ENCODE measurements around the gene CD99L2. TPM values are rescaled to one million over a fixed set of nuclear protein-coding genes. Genes with fewer than 3 reads are reported as not detected.
A peak's percentile ranks its signal among the peaks of the same experiment; 100 is the strongest.

The CD99L2 gene
- 1 to 10 TPM; 8.4 to 9.6 TPM for total RNA-seq

DNA sequence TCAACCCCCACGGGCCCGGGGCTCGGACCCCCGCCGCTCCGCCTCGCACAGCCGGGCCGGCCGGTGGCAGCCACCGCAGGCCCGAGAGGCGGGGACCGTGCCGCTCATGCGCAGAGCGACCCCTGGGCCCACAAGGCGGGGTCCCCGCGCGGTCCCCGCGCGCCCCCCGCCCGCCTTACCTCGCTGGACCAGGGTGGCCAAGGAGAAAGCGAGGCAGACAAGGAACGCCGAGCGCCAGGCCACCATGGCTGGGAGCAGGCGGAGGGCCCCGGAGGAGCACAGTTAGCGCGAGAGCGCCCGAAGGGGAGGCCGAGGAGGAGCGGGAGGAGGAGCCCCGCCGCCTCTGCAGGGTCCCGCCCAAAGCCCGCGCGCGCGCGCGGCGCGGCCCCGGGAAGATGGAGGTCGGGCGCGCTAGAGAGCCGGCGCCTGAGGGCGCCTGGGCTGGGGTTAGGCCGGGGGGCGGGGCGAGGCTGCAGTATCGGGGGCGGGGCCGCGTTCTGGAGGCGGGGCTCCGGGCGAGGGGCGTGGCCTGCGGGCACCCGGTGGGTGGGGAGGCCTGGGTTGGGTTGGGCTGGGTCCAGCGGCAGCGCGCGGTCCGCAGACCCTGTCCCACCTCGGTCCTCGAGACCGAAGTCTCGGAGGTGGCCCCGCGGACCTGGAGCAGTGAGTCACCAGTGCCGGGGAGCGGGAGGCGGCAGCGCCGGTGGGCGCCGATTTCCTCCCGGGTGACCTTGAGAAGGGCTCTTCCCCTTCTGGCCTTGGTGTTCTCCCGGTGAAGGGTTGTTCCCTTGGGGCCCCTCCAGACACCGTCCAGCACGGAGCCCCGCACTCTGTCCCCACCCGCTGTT, at the start of gene CD99L2:
Gene CD99L2, minus strand, starts transcription at position 326 of the 848 bp plus-strand sequence. Its CDS starts 80 bp downstream, at position 246.
- intact Hi-C loops (cut with DNase I, micrococcal nuclease), result loop anchor here (1.0 to 5.0 kb wide), 8 partner anchors 18 to 1932 kb away; partner anchors contain the start of genes HMGB3 (in 2 of the 2), CETN2 (in 1 of the 2), NSDHL (in 1 of the 2) and VMA21 (in 1 of the 2)
- ChIA-PET POLR2A (interaction anchor here (0.5 kb wide), 1 partner anchor 419 kb away, joined by 3 read pairs; no protein-coding TSS in a partner anchor), CTCF (interaction anchor here (1.4 kb wide), 1 partner anchor 18 kb away, joined by 6 read pairs; no protein-coding TSS in a partner anchor)
- ATAC-seq (peak; percentile 95), DNase-seq (peak; percentile 93)
- peak within 1 kb of the TSS; percentile 74 for H3K4me3 Mint-ChIP-seq
- H3K27me3 Mint-ChIP-seq, result no peaks in the 10 kb centered on the region
- H3K27ac Mint-ChIP-seq, result peak within 1 kb of the TSS; percentile 60
- H3K9me3 Mint-ChIP-seq (ENCODE audit: low read depth), result no peaks in the 10 kb centered on the region
- no peaks in the 10 kb centered on the region for H3K36me3 Mint-ChIP-seq (ENCODE audit: low read depth)
- peaks cover 10% of the 10 kb centered on the region for H3K4me1 Mint-ChIP-seq

DNA sequence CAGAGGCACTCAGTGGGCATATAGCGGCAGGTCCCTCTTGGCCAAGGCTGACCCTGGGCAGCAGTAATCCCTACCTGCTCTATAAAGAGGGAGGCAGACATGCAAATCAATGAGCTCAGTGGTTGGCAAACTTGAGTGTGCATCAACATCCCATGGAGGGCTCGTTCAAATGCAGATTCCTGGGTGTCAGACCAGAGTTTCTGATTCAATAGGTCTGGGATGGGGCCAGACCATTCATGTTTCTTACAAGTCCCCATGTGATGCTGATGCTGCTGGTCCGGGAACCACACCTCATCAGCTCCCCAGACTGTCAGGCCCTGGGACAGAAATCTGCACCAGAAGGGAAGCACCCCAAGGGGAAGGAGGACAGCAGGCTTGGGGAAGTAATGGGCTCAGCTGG, 45.8 kb upstream of the CD99L2 start:
- Mint-ChIP-seq H3K9me3 (ENCODE audit: low read depth) (no peaks in the 10 kb centered on the region), H3K4me1 (no peaks in the 10 kb centered on the region), H3K4me3 (no peak overlapping the region), H3K36me3 (ENCODE audit: low read depth) (no peaks in the 10 kb centered on the region), H3K27ac (no peak overlapping the region), H3K27me3 (peaks cover 3% of the 10 kb centered on the region)
- ATAC-seq, result no peak
- CTCF ChIA-PET, result no interaction called here
- POLR2A ChIA-PET, result no interaction called here
- no peak for DNase-seq
- intact Hi-C loops (cut with DNase I, micrococcal nuclease), result no loop called here

GRCh38 chrX:150942942-150943594, 44.6 kb upstream of the CD99L2 start:
- ATAC-seq, result no peak
- Mint-ChIP-seq H3K27ac (no peak overlapping the region), H3K4me3 (no peak overlapping the region), H3K9me3 (ENCODE audit: low read depth) (no peaks in the 10 kb centered on the region), H3K4me1 (no peaks in the 10 kb centered on the region), H3K27me3 (peaks cover 3% of the 10 kb centered on the region), H3K36me3 (ENCODE audit: low read depth) (no peaks in the 10 kb centered on the region)
- POLR2A ChIA-PET, result no interaction called here
- intact Hi-C loops (cut with DNase I, micrococcal nuclease), result no loop called here
- CTCF ChIA-PET, result no interaction called here
- no peak for DNase-seq

DNA sequence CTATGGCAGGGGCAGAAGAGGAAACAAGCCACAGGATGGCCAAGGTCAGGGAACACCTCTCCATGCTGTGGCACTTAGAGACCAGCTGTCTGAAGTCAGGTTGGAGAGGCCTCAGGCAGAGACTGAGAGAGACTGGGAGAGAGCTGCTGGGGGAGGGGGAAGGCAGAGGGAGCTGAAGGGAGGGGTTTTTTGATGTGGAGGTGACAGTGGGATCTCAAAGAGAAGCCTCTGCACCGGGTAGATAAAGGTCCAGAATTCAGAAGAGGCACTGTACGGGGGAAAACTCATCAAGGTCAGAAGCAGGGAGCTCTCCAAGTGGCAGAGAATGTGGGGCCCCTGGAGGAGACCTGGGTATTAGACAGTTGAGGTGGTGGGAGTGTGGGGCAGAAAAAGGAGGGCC, 43.1 kb upstream of the CD99L2 start:
- no peaks in the 10 kb centered on the region for H3K36me3 Mint-ChIP-seq (ENCODE audit: low read depth)
- CTCF ChIA-PET, result interaction anchor here (1.2 kb wide), 1 partner anchor 169 kb away, joined by 4 read pairs; no protein-coding TSS in a partner anchor
- no peak overlapping the region for H3K27ac Mint-ChIP-seq
- intact Hi-C loops (cut with DNase I, micrococcal nuclease), result no loop called here
- H3K4me1 Mint-ChIP-seq, result no peaks in the 10 kb centered on the region
- no peak for DNase-seq
- H3K9me3 Mint-ChIP-seq (ENCODE audit: low read depth), result no peaks in the 10 kb centered on the region
- POLR2A ChIA-PET, result no interaction called here
- no peaks in the 10 kb centered on the region for H3K27me3 Mint-ChIP-seq
- H3K4me3 Mint-ChIP-seq, result no peak overlapping the region
- no peak for ATAC-seq

- Mint-ChIP-seq H3K27me3 (no peaks in the 10 kb centered on the region), H3K4me1 (no peaks in the 10 kb centered on the region)
These were observed 42.5 kb upstream of the CD99L2 start for GRCh38 chrX:150940844-150941495.

GRCh38 chrX:150936556-150936955, 38.1 kb upstream of the CD99L2 start:
- CTCF ChIA-PET, result interaction anchor here (0.7 kb wide), 1 partner anchor 118 kb away, joined by 3 read pairs; no protein-coding TSS in a partner anchor
- no peaks in the 10 kb centered on the region for H3K9me3 Mint-ChIP-seq (ENCODE audit: low read depth)
- H3K36me3 Mint-ChIP-seq (ENCODE audit: low read depth), result no peaks in the 10 kb centered on the region
- no peaks in the 10 kb centered on the region for H3K4me1 Mint-ChIP-seq
- no peak for DNase-seq
- ATAC-seq, result no peak
- POLR2A ChIA-PET, result no interaction called here
- intact Hi-C loops (cut with DNase I, micrococcal nuclease), result no loop called here
- H3K4me3 Mint-ChIP-seq, result no peak overlapping the region
- peaks cover 4% of the 10 kb centered on the region for H3K27me3 Mint-ChIP-seq
- H3K27ac Mint-ChIP-seq, result no peak overlapping the region

More at GRCh38 chrX:150940844-150941495, 42.5 kb upstream of the CD99L2 start:
- CTCF ChIA-PET, result interaction anchor here (1.2 kb wide), 1 partner anchor 169 kb away, joined by 4 read pairs; no protein-coding TSS in a partner anchor
- intact Hi-C loops (cut with DNase I, micrococcal nuclease), result no loop called here
- Mint-ChIP-seq H3K4me3 (no peak overlapping the region), H3K27ac (no peak overlapping the region), H3K9me3 (ENCODE audit: low read depth) (no peaks in the 10 kb centered on the region), H3K36me3 (ENCODE audit: low read depth) (no peaks in the 10 kb centered on the region)
- ATAC-seq, result no peak
- DNase-seq, result no peak
- POLR2A ChIA-PET, result no interaction called here

DNA sequence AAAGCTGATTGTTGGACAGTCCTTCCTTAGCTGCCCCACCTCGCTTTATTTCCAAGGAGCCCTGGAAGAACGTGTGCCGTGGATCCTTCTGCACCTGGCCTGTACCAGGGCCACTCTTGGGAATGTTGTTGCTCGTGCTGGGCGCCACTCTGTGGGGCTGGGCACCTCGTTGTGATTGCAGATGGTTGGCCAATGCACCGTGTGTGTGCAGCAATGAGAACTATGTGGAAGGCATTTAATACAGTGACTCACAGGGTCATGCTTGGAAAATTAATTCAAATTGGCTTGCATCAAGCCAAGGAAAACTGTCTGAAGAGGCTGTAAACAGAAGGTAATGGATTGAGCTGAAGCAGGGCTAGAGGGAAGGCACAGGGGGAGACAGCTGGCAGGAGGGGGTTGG, 37.0 kb upstream of the CD99L2 start:
- Mint-ChIP-seq H3K9me3 (ENCODE audit: low read depth) (no peaks in the 10 kb centered on the region), H3K27ac (no peak overlapping the region), H3K36me3 (ENCODE audit: low read depth) (no peaks in the 10 kb centered on the region), H3K4me3 (no peak overlapping the region), H3K4me1 (no peaks in the 10 kb centered on the region), H3K27me3 (peaks cover 4% of the 10 kb centered on the region)
- DNase-seq (no peak), ATAC-seq (no peak)
- POLR2A ChIA-PET, result no interaction called here
- CTCF ChIA-PET, result interaction anchor here (0.6 kb wide), 1 partner anchor 747 kb away, joined by 3 read pairs; no protein-coding TSS in a partner anchor
- intact Hi-C loops (cut with DNase I, micrococcal nuclease), result no loop called here

DNA sequence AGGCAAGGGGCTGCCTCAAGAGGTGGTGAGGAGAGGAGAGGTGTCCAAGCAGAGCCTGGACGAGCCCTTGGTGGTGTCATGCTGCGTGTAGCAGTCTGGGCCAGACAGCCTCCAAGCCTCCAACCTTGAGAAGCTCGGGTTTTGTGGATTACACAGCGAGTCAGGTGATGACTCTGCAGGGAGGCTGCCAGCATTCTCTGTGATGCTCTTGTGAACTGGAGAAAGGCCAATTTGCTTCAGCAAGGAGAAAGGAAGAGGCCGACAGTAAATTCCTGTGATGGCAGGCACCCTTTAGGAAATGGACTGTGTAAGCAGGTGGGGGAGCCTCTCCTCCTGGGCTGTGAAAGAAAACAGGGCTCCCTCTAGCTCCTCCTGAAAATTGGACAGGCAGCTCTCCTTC, 36.0 kb upstream of the CD99L2 start:
- no peak overlapping the region for H3K27ac Mint-ChIP-seq
- no peak for DNase-seq
- H3K27me3 Mint-ChIP-seq, result peaks cover 4% of the 10 kb centered on the region
- H3K4me1 Mint-ChIP-seq, result no peaks in the 10 kb centered on the region
- H3K36me3 Mint-ChIP-seq (ENCODE audit: low read depth), result no peaks in the 10 kb centered on the region
- intact Hi-C loops (cut with DNase I, micrococcal nuclease), result no loop called here
- no peaks in the 10 kb centered on the region for H3K9me3 Mint-ChIP-seq (ENCODE audit: low read depth)
- no peak overlapping the region for H3K4me3 Mint-ChIP-seq
- no peak for ATAC-seq
- ChIA-PET CTCF (no interaction called here), POLR2A (no interaction called here)

DNA sequence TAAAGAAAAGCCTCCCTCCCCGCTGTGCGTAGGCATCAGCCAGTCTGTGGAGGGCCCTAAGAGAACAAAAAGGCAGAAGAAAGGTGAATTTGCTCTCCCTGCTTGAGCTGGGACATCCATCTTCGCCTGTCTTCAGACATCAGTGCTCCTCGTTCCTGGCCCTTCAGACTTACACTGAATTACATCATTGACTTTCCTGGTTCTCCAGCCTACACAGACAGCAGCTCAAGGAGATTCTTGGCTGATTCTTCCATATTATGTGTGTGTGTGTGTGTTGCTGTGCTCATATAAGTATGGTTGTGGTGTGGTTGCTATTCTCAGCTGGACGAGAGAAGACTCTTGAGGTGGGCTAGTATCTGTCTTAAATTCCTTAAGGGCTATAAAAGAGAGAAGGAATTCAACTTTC, 35.5 kb upstream of the CD99L2 start:
- H3K4me1 Mint-ChIP-seq, result no peaks in the 10 kb centered on the region
- no peaks in the 10 kb centered on the region for H3K36me3 Mint-ChIP-seq (ENCODE audit: low read depth)
- CTCF ChIA-PET, result no interaction called here
- no peak for DNase-seq
- no peak overlapping the region for H3K27ac Mint-ChIP-seq
- no peak overlapping the region for H3K4me3 Mint-ChIP-seq
- H3K27me3 Mint-ChIP-seq, result peaks cover 4% of the 10 kb centered on the region
- POLR2A ChIA-PET, result no interaction called here
- no peak for ATAC-seq
- H3K9me3 Mint-ChIP-seq (ENCODE audit: low read depth), result no peaks in the 10 kb centered on the region
- intact Hi-C loops (cut with DNase I, micrococcal nuclease), result no loop called here

- DNase-seq (no peak), ATAC-seq (no peak)
- no peaks in the 10 kb centered on the region for H3K36me3 Mint-ChIP-seq (ENCODE audit: low read depth)
- intact Hi-C loops (cut with DNase I, micrococcal nuclease), result no loop called here
- peaks cover 1% of the 10 kb centered on the region for H3K27me3 Mint-ChIP-seq
- no peak overlapping the region for H3K4me3 Mint-ChIP-seq
- POLR2A ChIA-PET, result no interaction called here
- H3K9me3 Mint-ChIP-seq (ENCODE audit: low read depth), result no peaks in the 10 kb centered on the region
- CTCF ChIA-PET, result no interaction called here
- no peaks in the 10 kb centered on the region for H3K4me1 Mint-ChIP-seq
- H3K27ac Mint-ChIP-seq, result no peak overlapping the region
These were observed 30.6 kb upstream of the CD99L2 start for GRCh38 chrX:150929058-150929457.

DNA sequence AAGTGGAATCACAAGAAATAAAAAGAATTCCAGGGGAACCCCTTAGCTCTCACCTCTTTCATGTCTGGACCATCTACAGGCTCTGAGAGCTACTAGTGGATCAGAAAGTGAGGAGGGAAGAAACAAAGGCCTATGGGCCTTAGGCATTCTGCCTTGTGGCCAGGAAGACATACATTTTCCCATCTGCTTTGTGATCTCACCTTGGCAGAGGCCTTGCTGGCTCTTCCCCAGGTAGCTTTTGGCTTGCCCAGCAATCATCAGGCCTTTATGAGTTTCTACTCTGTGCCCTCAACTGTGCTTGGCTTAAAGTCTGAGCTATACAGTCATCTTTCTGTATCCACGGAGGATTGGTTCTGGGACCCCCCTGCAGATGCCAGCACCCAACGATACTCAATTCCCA, 28.3 kb upstream of the CD99L2 start:
- Mint-ChIP-seq H3K27me3 (no peaks in the 10 kb centered on the region), H3K27ac (no peak overlapping the region), H3K4me1 (no peaks in the 10 kb centered on the region), H3K9me3 (ENCODE audit: low read depth) (no peaks in the 10 kb centered on the region), H3K36me3 (ENCODE audit: low read depth) (no peaks in the 10 kb centered on the region), H3K4me3 (no peak overlapping the region)
- CTCF ChIA-PET, result no interaction called here
- ATAC-seq, result no peak
- intact Hi-C loops (cut with DNase I, micrococcal nuclease), result no loop called here
- POLR2A ChIA-PET, result no interaction called here
- no peak for DNase-seq

All from activated CD4-positive, alpha-beta T cell treated with anti-CD3 and anti-CD28 coated beads for 36 hours (primary cell).